ENCODE measurements around the gene EIF1AX. TPM values are rescaled to one million over a fixed set of nuclear protein-coding genes. Genes with fewer than 3 reads are reported as not detected.

EIF1AX gene
- total and polyA plus RNA-seq, 9 donors = 40.7 to 74.0 (median 66.9) TPM

GRCh38 chrX:20159797-20160385 is 18.3 kb upstream of the EIF1AX start:
- Histone ChIP-seq H3K9me3 (replicated peaks; ENCODE audit: control insufficient read depth, low read depth, low read length) (no peaks in the 10 kb centered on the region), H3K4me1 (ENCODE audit: control insufficient read depth, insufficient read depth, low read length) (no peaks in the 10 kb centered on the region), H3K27me3 (ENCODE audit: control insufficient read depth, insufficient read depth, low read length) (peaks cover 29% of the 10 kb centered on the region), H3K27ac (ENCODE audit: low read length) (no peak overlapping the region), H3K36me3 (ENCODE audit: control insufficient read depth, insufficient read depth, low read length) (peaks cover 10% of the 10 kb centered on the region), H3K4me3 (ENCODE audit: low read length) (no peak overlapping the region)
- no peak for DNase-seq
- WGBS (ENCODE audit: insufficient coverage) = 78% methylated on average over 3 of the region's 4 CpGs

GRCh38 chrX:20151689-20152088 is 10.1 kb upstream of the EIF1AX start:
- no peak for DNase-seq
- WGBS (ENCODE audit: insufficient coverage) = 100% methylated on average over 2 of the region's 3 CpGs
- Histone ChIP-seq H3K9me3 (replicated peaks; ENCODE audit: control insufficient read depth, low read depth, low read length) (no peaks in the 10 kb centered on the region), H3K4me1 (ENCODE audit: control insufficient read depth, insufficient read depth, low read length) (no peaks in the 10 kb centered on the region), H3K36me3 (ENCODE audit: control insufficient read depth, insufficient read depth, low read length) (peaks cover 7% of the 10 kb centered on the region), H3K4me3 (ENCODE audit: low read length) (no peak overlapping the region), H3K27ac (ENCODE audit: low read length) (no peak overlapping the region), H3K27me3 (ENCODE audit: control insufficient read depth, insufficient read depth, low read length) (peaks cover 15% of the 10 kb centered on the region)

- Histone ChIP-seq H3K27ac (ENCODE audit: low read length) (no peak overlapping the region), H3K4me3 (ENCODE audit: low read length) (no peak overlapping the region), H3K36me3 (ENCODE audit: control insufficient read depth, insufficient read depth, low read length) (no peaks in the 10 kb centered on the region), H3K4me1 (ENCODE audit: control insufficient read depth, insufficient read depth, low read length) (no peaks in the 10 kb centered on the region), H3K27me3 (ENCODE audit: control insufficient read depth, insufficient read depth, low read length) (peaks cover 19% of the 10 kb centered on the region), H3K9me3 (replicated peaks; ENCODE audit: control insufficient read depth, low read depth, low read length) (no peaks in the 10 kb centered on the region)
- WGBS (ENCODE audit: insufficient coverage) = no CpG with 5 or more reads among the region's 2 CpGs
- DNase-seq = no peak
These were observed 7.7 kb upstream of the EIF1AX start for GRCh38 chrX:20149326-20149725.

- peaks cover 23% of the 10 kb centered on the region for H3K27me3 ChIP-seq (ENCODE audit: control insufficient read depth, insufficient read depth, low read length)
- H3K36me3 ChIP-seq (ENCODE audit: control insufficient read depth, insufficient read depth, low read length) = no peaks in the 10 kb centered on the region
- 83% methylated on average over 1 of the region's 1 CpG for WGBS (ENCODE audit: insufficient coverage)
- DNase-seq = no peak
- no peaks in the 10 kb centered on the region for H3K4me1 ChIP-seq (ENCODE audit: control insufficient read depth, insufficient read depth, low read length)
- H3K4me3 ChIP-seq (ENCODE audit: low read length) = no peak overlapping the region
- no peak overlapping the region for H3K27ac ChIP-seq (ENCODE audit: low read length)
- H3K9me3 ChIP-seq (replicated peaks; ENCODE audit: control insufficient read depth, low read depth, low read length) = no peaks in the 10 kb centered on the region
These were observed 5.9 kb upstream of the EIF1AX start for GRCh38 chrX:20147561-20147960.

GRCh38 chrX:20144491-20144890 is 2.9 kb upstream of the EIF1AX start:
- H3K4me1 ChIP-seq (ENCODE audit: control insufficient read depth, insufficient read depth, low read length) = no peaks in the 10 kb centered on the region
- H3K9me3 ChIP-seq (replicated peaks; ENCODE audit: control insufficient read depth, low read depth, low read length) = no peaks in the 10 kb centered on the region
- WGBS (ENCODE audit: insufficient coverage) = no CpG with 5 or more reads among the region's 3 CpGs
- H3K27ac ChIP-seq (ENCODE audit: low read length) = no peak overlapping the region
- peaks cover 20% of the 10 kb centered on the region for H3K27me3 ChIP-seq (ENCODE audit: control insufficient read depth, insufficient read depth, low read length)
- no peak for DNase-seq
- no peak overlapping the region for H3K4me3 ChIP-seq (ENCODE audit: low read length)
- H3K36me3 ChIP-seq (ENCODE audit: control insufficient read depth, insufficient read depth, low read length) = peaks cover under 1% of the 10 kb centered on the region

GRCh38 chrX:20143561-20143960 is 1.9 kb upstream of the EIF1AX start:
- Histone ChIP-seq H3K9me3 (replicated peaks; ENCODE audit: control insufficient read depth, low read depth, low read length) (no peaks in the 10 kb centered on the region), H3K36me3 (ENCODE audit: control insufficient read depth, insufficient read depth, low read length) (peaks cover 6% of the 10 kb centered on the region), H3K4me1 (ENCODE audit: control insufficient read depth, insufficient read depth, low read length) (no peaks in the 10 kb centered on the region), H3K27ac (ENCODE audit: low read length) (no peak overlapping the region), H3K4me3 (ENCODE audit: low read length) (no peak overlapping the region), H3K27me3 (ENCODE audit: control insufficient read depth, insufficient read depth, low read length) (peaks cover 17% of the 10 kb centered on the region)
- WGBS (ENCODE audit: insufficient coverage) = 60% methylated on average over 1 of the region's 2 CpGs
- no peak for DNase-seq

GRCh38 chrX:20143111-20143510 is 1.5 kb upstream of the EIF1AX start:
- Histone ChIP-seq H3K27me3 (ENCODE audit: control insufficient read depth, insufficient read depth, low read length) (peaks cover 17% of the 10 kb centered on the region), H3K36me3 (ENCODE audit: control insufficient read depth, insufficient read depth, low read length) (peaks cover 8% of the 10 kb centered on the region), H3K27ac (ENCODE audit: low read length) (no peak overlapping the region), H3K9me3 (replicated peaks; ENCODE audit: control insufficient read depth, low read depth, low read length) (no peaks in the 10 kb centered on the region), H3K4me3 (ENCODE audit: low read length) (no peak overlapping the region), H3K4me1 (ENCODE audit: control insufficient read depth, insufficient read depth, low read length) (no peaks in the 10 kb centered on the region)
- WGBS (ENCODE audit: insufficient coverage) = 61% methylated on average over 5 of the region's 6 CpGs
- DNase-seq = peak; percentile 8

- Histone ChIP-seq H3K27ac (ENCODE audit: low read length) (no peak overlapping the region), H3K4me1 (ENCODE audit: control insufficient read depth, insufficient read depth, low read length) (no peaks in the 10 kb centered on the region), H3K9me3 (replicated peaks; ENCODE audit: control insufficient read depth, low read depth, low read length) (no peaks in the 10 kb centered on the region), H3K27me3 (ENCODE audit: control insufficient read depth, insufficient read depth, low read length) (peaks cover 10% of the 10 kb centered on the region), H3K36me3 (ENCODE audit: control insufficient read depth, insufficient read depth, low read length) (peaks cover 17% of the 10 kb centered on the region), H3K4me3 (ENCODE audit: low read length) (peak overlapping the region; percentile 98)
- DNase-seq = peak; percentile 22
- no CpG with 5 or more reads among the region's 3 CpGs for WGBS (ENCODE audit: insufficient coverage)
These were observed 1.2 kb downstream of the EIF1AX start for GRCh38 chrX:20140420-20140819.

- Histone ChIP-seq H3K27me3 (ENCODE audit: control insufficient read depth, insufficient read depth, low read length) (peaks cover 8% of the 10 kb centered on the region), H3K9me3 (replicated peaks; ENCODE audit: control insufficient read depth, low read depth, low read length) (no peaks in the 10 kb centered on the region), H3K27ac (ENCODE audit: low read length) (no peak overlapping the region), H3K4me1 (ENCODE audit: control insufficient read depth, insufficient read depth, low read length) (no peaks in the 10 kb centered on the region), H3K4me3 (ENCODE audit: low read length) (no peak overlapping the region), H3K36me3 (ENCODE audit: control insufficient read depth, insufficient read depth, low read length) (peaks cover 21% of the 10 kb centered on the region)
- no CpG with 5 or more reads among the region's 2 CpGs for WGBS (ENCODE audit: insufficient coverage)
- DNase-seq = peak; percentile 39
These were observed 1.7 kb downstream of the EIF1AX start for GRCh38 chrX:20139966-20140365.

- Histone ChIP-seq H3K4me1 (ENCODE audit: control insufficient read depth, insufficient read depth, low read length) (no peaks in the 10 kb centered on the region), H3K27ac (ENCODE audit: low read length) (no peak overlapping the region), H3K4me3 (ENCODE audit: low read length) (no peak overlapping the region), H3K36me3 (ENCODE audit: control insufficient read depth, insufficient read depth, low read length) (peaks cover 38% of the 10 kb centered on the region), H3K27me3 (ENCODE audit: control insufficient read depth, insufficient read depth, low read length) (no peaks in the 10 kb centered on the region), H3K9me3 (replicated peaks; ENCODE audit: control insufficient read depth, low read depth, low read length) (no peaks in the 10 kb centered on the region)
- no peak for DNase-seq
- WGBS (ENCODE audit: insufficient coverage) = 83% methylated on average over 1 of the region's 5 CpGs
These were observed 5.7 kb downstream of the EIF1AX start for GRCh38 chrX:20135944-20136343.

- peaks cover 32% of the 10 kb centered on the region for H3K36me3 ChIP-seq (ENCODE audit: control insufficient read depth, insufficient read depth, low read length)
These were observed 9.0 kb downstream of the EIF1AX start for GRCh38 chrX:20132666-20133065.

More at GRCh38 chrX:20132666-20133065, 9.0 kb downstream of the EIF1AX start:
- Histone ChIP-seq H3K4me1 (ENCODE audit: control insufficient read depth, insufficient read depth, low read length) (no peaks in the 10 kb centered on the region), H3K27ac (ENCODE audit: low read length) (no peak overlapping the region), H3K4me3 (ENCODE audit: low read length) (no peak overlapping the region), H3K9me3 (replicated peaks; ENCODE audit: control insufficient read depth, low read depth, low read length) (no peaks in the 10 kb centered on the region), H3K27me3 (ENCODE audit: control insufficient read depth, insufficient read depth, low read length) (no peaks in the 10 kb centered on the region)
- 100% methylated on average over 1 of the region's 1 CpG for WGBS (ENCODE audit: insufficient coverage)
- no peak for DNase-seq

Data from muscle of leg (tissue), 11 donors.